Measurements from ENCODE around the gene DTX3. TPM values are rescaled to one million over a fixed set of nuclear protein-coding genes. Genes with fewer than 3 reads are reported as not detected.

DTX3 gene
- total RNA-seq, 1 experiment from 2014 or later, result 0.37 TPM

GRCh38 chr12:57579677-57580465 lies 24.8 kb upstream of the DTX3 start:
- Histone ChIP-seq H3K9me3 (ENCODE audit: control insufficient read depth in 1 of 2, insufficient read depth in 1 of 2, low read depth in 1 of 2, low read length in 2 of 2) (no peaks in the 10 kb centered on the region), H3K4me1 (ENCODE audit: control insufficient read depth in 1 of 2, insufficient read depth in 2 of 2, low read length in 2 of 2) (no peaks in the 10 kb centered on the region), H3K9me2 (ENCODE audit: insufficient read depth) (no peaks in the 10 kb centered on the region), H3K79me2 (ENCODE audit: insufficient read depth, low read length) (no peaks in the 10 kb centered on the region), H3K27ac (ENCODE audit: low read depth, low read length) (no peak overlapping the region), H3K4me3 (replicated peaks in 1 of 2; ENCODE audit: low read depth in 1 of 2, low read length in 2 of 2) (no peak overlapping the region), H3K27me3 (ENCODE audit: insufficient read depth, low read length) (no peaks in the 10 kb centered on the region), H3K36me3 (ENCODE audit: control insufficient read depth in 1 of 2, insufficient read depth in 2 of 2, low read length in 2 of 2) (peaks cover 0 to 8% of the 10 kb centered on the region in 2 experiments; a peak in 3 of 4 replicates), H4K20me1 (ENCODE audit: insufficient read depth) (no peaks in the 10 kb centered on the region), H3K4me2 (ENCODE audit: low read length) (no peak overlapping the region), H3K9ac (ENCODE audit: low read length) (no peak overlapping the region), H2AFZ (ENCODE audit: low read depth, low read length, poor library complexity, severe bottlenecking) (no peak overlapping the region)
- no TSS peak for BruUV-seq (replicated peaks)
- DNase-seq (ENCODE audit: low read depth, low spot score), result no peak
- ChIA-PET CTCF (no interaction called here), POLR2A (no interaction called here), RAD21 (ENCODE audit: low non-redundant PET in 1 of 2, low total read pairs in 2 of 2, uncharacterized antibody in 2 of 2, unreplicated experiment in 2 of 2) (interaction anchor here in 1 of 2 experiments (0.6 kb wide), 1 partner anchor 165 kb away, joined by 3 read pairs; the partner anchor contains the start of gene TSPAN31)
- intact Hi-C loops (cut with micrococcal nuclease), result loop anchor here (5.0 kb wide), 1 partner anchor 112 kb away; the partner anchor contains the start of gene OS9
- no peak for ATAC-seq
- TF ChIP-seq TCF7L2 (IDR thresholded peaks at IDR 0.05; ENCODE audit: borderline replicate concordance, extremely low read depth, insufficient read depth, insufficient read length), result no peak
- TF ChIP-seq SP1 (IDR thresholded peaks at IDR 0.05; ENCODE audit: low read depth), result no peak
- TF ChIP-seq EZH2 (IDR thresholded peaks at IDR 0.05), result no peak
- no peak for TF ChIP-seq JUND (IDR thresholded peaks at IDR 0.05)

GRCh38 chr12:57580466-57580795 lies 24.2 kb upstream of the DTX3 start:
- H3K79me2 ChIP-seq (ENCODE audit: insufficient read depth, low read length), result no peaks in the 10 kb centered on the region
- no peak for TF ChIP-seq POLR2AphosphoS5 (IDR thresholded peaks at IDR 0.05; ENCODE audit: low read depth, low read length)
- no peak for TF ChIP-seq JUND (IDR thresholded peaks at IDR 0.05)
- no peak for TF ChIP-seq YY1 (IDR thresholded peaks at IDR 0.05; ENCODE audit: extremely low read depth, insufficient replicate concordance, low read depth, low read length)
- no peak for TF ChIP-seq FOSL1 (IDR thresholded peaks at IDR 0.05; ENCODE audit: low read depth)
- TF ChIP-seq ZNF274 (IDR thresholded peaks at IDR 0.05; ENCODE audit: low read depth, low read length), result no peak
- no peak for TF ChIP-seq POLR2A (IDR thresholded peaks at IDR 0.05; ENCODE audit: borderline replicate concordance, extremely low read depth, insufficient read depth, insufficient read length)
- no peak for TF ChIP-seq REST (IDR thresholded peaks at IDR 0.05; ENCODE audit: low read depth)
- TF ChIP-seq, protein P1, sequence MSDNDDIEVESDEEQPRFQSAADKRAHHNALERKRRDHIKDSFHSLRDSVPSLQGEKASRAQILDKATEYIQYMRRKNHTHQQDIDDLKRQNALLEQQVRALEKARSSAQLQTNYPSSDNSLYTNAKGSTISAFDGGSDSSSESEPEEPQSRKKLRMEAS (IDR thresholded peaks at IDR 0.05), result no peak
- TF ChIP-seq, protein P2, sequence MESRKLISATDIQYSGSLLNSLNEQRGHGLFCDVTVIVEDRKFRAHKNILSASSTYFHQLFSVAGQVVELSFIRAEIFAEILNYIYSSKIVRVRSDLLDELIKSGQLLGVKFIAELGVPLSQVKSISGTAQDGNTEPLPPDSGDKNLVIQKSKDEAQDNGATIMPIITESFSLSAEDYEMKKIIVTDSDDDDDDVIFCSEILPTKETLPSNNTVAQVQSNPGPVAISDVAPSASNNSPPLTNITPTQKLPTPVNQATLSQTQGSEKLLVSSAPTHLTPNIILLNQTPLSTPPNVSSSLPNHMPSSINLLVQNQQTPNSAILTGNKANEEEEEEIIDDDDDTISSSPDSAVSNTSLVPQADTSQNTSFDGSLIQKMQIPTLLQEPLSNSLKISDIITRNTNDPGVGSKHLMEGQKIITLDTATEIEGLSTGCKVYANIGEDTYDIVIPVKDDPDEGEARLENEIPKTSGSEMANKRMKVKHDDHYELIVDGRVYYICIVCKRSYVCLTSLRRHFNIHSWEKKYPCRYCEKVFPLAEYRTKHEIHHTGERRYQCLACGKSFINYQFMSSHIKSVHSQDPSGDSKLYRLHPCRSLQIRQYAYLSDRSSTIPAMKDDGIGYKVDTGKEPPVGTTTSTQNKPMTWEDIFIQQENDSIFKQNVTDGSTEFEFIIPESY (IDR thresholded peaks at IDR 0.05; ENCODE audit: extremely low read depth, insufficient replicate concordance, low read length), result no peak
- TF ChIP-seq SRF (IDR thresholded peaks at IDR 0.05; ENCODE audit: low read depth), result no peak
- H3K4me3 ChIP-seq (replicated peaks in 1 of 2; ENCODE audit: low read depth in 1 of 2, low read length in 2 of 2), result no peak overlapping the region
- no peaks in the 10 kb centered on the region for H3K27me3 ChIP-seq (ENCODE audit: insufficient read depth, low read length)
- no peaks in the 10 kb centered on the region for H3K9me2 ChIP-seq (ENCODE audit: insufficient read depth)
- no peak overlapping the region for H2AFZ ChIP-seq (ENCODE audit: low read depth, low read length, poor library complexity, severe bottlenecking)
- no peak for DNase-seq (ENCODE audit: low read depth, low spot score)
- no peaks in the 10 kb centered on the region for H3K9me3 ChIP-seq (ENCODE audit: control insufficient read depth in 1 of 2, insufficient read depth in 1 of 2, low read depth in 1 of 2, low read length in 2 of 2)
- no peak overlapping the region for H3K4me2 ChIP-seq (ENCODE audit: low read length)
- H3K9ac ChIP-seq (ENCODE audit: low read length), result no peak overlapping the region
- H3K27ac ChIP-seq (ENCODE audit: low read depth, low read length), result no peak overlapping the region
- no peak for ATAC-seq
- CTCF ChIA-PET, result no interaction called here
- RAD21 ChIA-PET (ENCODE audit: low non-redundant PET in 1 of 2, low total read pairs in 2 of 2, uncharacterized antibody in 2 of 2, unreplicated experiment in 2 of 2), result no interaction called here
- no peaks in the 10 kb centered on the region for H4K20me1 ChIP-seq (ENCODE audit: insufficient read depth)
- peaks cover 0 to 8% of the 10 kb centered on the region in 2 experiments; a peak in 3 of 4 replicates for H3K36me3 ChIP-seq (ENCODE audit: control insufficient read depth in 1 of 2, insufficient read depth in 2 of 2, low read length in 2 of 2)
- intact Hi-C loops (cut with micrococcal nuclease), result loop anchor here (5.0 kb wide), 1 partner anchor 112 kb away; the partner anchor contains the start of gene OS9
- POLR2A ChIA-PET, result no interaction called here
- no peaks in the 10 kb centered on the region for H3K4me1 ChIP-seq (ENCODE audit: control insufficient read depth in 1 of 2, insufficient read depth in 2 of 2, low read length in 2 of 2)
- no TSS peak for BruUV-seq (replicated peaks)

Measured in HCT116 (cell line).